Ovary (tissue), 3 donors: ENCODE results near the gene TBC1D3B.

Experiments used
- EP300 ChIP-seq: sonication (generic); formaldehyde crosslinking; IDR thresholded peaks from one replicate; pipeline ENCODE4 v1.6.1; 2017; ENCODE audit warnings: antibody characterized with exemption
- POLR2A ChIP-seq: fragments of 450-650 bp; IDR thresholded peaks from one replicate; pipeline ENCODE4 v1.6.1; 2017; ENCODE audit warnings: antibody characterized with exemption, mild to moderate bottlenecking, moderate library complexity
- TF ChIP-seq, protein P1 (sequence below), 3 donors: fragments of 450-650 bp in 2 of 3; fragments of 200-600 bp in 1 of 3; IDR thresholded peaks; one replicate each; pipeline versions ENCODE4 v1.5.1 to v1.8.0; 2016 to 2022; ENCODE audit warnings: antibody characterized with exemption in 3 of 3, mild to moderate bottlenecking in 1 of 3
- donor health status: DM: no; HTN: no; CAD: no.

DNA sequence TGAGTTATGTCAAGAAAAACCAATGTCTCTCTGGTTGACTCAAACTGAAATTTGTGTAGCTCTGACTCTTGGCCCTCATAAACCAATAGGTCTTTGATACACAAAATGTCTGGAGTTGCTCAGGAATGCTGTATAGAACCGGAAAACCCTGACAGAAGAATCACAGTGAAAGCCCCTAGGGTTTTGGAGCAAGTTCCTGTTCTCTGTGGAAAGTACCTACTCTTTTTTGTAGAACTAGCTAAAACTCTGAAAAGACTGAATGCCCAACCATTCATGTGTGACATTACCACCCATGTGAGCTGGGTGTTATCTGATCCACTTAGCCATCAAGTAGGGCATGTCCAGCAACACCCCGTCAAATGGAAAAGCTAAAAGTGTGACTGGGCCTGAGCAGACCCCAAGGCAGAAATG, 44.0 kb downstream of the TBC1D3B start:
- TF ChIP-seq, protein P1, sequence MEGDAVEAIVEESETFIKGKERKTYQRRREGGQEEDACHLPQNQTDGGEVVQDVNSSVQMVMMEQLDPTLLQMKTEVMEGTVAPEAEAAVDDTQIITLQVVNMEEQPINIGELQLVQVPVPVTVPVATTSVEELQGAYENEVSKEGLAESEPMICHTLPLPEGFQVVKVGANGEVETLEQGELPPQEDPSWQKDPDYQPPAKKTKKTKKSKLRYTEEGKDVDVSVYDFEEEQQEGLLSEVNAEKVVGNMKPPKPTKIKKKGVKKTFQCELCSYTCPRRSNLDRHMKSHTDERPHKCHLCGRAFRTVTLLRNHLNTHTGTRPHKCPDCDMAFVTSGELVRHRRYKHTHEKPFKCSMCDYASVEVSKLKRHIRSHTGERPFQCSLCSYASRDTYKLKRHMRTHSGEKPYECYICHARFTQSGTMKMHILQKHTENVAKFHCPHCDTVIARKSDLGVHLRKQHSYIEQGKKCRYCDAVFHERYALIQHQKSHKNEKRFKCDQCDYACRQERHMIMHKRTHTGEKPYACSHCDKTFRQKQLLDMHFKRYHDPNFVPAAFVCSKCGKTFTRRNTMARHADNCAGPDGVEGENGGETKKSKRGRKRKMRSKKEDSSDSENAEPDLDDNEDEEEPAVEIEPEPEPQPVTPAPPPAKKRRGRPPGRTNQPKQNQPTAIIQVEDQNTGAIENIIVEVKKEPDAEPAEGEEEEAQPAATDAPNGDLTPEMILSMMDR (IDR thresholded peaks at IDR 0.05) = no peak
- TF ChIP-seq POLR2A (no peak), EP300 (no peak)
